GM19328 (cell line): ENCODE measurements around the gene HDAC7.
"Not testable (repeated sequence)": the region's sequence is repeated elsewhere in the genome, so short reads cannot be mapped to it uniquely, and the experiment has no call there.

ENCODE experiments used
- ATAC-seq: cut with Tn5 transposase; IDR thresholded peaks from one replicate; pipeline ENCODE4 v1.9.1; 2021; ENCODE audit warnings: mild to moderate bottlenecking, moderate library complexity; ENCODE audit not compliant: unreplicated experiment

Gene HDAC7

GRCh38 chr12:47815447-47815846 lies 4.3 kb downstream of the HDAC7 start:
- not testable (repeated sequence) for ATAC-seq

DNA sequence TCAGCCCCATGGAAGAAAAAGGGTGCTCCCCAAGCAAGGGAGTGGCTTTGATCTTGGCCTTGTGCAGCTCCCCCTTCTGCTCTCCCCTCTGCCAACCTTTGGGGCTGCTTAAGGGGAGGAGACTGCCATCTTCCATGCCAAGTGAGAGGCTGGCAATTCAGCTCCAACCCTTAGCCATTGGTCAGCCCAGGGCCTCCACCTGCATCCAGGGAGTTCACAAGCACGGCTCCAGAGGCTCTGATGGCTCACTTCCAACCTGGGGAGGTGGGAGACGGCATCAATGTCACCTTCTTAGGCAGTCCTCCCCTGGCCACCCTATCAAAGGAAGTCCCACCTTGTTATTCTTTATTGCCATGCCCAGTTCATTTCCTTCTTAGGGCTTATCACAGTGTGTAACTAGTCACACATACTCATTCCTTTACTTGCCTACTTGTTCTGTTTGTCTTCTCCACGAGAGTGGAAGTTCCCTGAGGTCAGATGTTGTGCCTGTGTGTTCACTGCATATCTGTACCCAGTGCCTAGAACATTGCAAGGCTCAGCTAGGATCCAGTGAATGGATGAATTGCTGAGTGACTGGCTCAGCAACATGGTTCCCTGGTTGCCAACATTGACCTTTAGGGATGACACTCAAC lies 5.0 kb downstream of the HDAC7 start:
- no peak for ATAC-seq

DNA sequence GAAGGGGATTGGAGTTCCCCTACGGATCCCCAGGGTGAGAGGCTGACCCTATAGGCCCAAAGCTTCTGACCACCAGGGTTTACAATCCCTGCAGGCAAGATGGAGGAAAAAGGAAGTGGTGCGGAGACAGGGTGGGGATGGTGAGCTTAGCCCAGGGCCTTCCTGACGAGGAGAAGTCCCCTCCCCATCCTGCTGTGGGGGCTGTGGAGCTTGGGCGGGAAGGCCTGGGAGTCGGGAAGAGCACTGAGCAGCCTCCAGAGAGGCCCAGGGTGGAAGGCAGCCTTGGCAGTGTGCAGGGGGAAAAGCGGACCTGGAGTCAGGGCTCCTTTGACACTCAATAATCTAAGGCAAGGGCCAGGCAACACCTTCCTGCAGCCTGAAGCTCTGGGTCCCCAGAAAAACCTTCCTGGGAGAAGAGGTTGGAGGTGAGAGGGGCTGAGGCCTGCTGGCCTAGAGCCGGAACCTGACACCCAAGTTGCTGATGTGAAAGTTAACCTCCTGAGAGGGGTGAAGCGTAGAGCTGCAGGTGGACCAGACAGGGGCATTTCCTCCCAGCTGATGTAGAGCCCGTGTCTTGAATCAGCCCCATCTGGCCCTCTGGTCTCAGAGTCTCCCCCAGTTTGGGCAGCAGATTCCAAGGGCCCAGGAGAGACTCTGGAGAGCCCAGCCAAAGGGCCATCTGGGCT lies 6.0 kb downstream of the HDAC7 start:
- peak; percentile 37 for ATAC-seq

DNA sequence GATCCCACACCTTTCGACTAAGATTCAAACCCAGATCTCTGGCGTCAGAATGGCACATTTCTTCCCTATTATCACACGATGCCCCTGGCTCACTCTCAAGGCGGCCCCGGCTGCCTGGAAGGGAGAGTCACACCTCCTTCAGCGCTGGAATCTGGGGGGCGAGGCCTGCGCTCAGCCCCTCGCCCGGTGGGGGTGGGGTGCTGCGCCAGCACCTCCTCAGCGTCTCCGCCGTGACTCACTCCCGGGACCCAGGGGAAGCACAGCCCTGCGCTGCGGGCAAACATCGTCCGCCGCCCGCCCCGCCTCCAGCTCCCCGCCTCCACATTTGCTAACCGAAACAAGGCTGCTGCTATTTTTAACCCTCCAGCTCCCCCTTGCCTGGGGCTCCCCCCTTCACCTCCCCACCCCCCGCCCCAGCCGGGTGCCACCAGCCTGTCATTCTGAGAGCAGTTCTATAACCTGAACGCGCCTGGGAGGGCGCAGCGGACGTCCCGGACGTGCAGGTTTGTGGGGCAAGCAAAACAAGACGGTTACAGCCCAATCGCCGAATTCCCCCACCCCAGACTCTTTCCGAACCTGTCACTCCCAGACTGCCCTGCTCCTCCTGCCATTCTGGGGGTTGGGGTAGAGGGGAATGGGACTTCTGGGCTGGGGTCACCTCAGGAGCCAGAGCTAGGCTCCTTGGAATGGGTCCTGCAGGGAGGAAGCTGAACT lies 6.7 kb downstream of the HDAC7 start:
- peak; percentile 65 for ATAC-seq

GRCh38 chr12:47811581-47812484 lies 7.9 kb downstream of the HDAC7 start:
- ATAC-seq: no peak

GRCh38 chr12:47811072-47811396 lies 8.7 kb downstream of the HDAC7 start:
- ATAC-seq: no peak

- not testable (repeated sequence) for ATAC-seq
These were observed 10.2 kb downstream of the HDAC7 start for GRCh38 chr12:47809518-47809917.

GRCh38 chr12:47808574-47809365 lies 10.9 kb downstream of the HDAC7 start:
- no peak for ATAC-seq

DNA sequence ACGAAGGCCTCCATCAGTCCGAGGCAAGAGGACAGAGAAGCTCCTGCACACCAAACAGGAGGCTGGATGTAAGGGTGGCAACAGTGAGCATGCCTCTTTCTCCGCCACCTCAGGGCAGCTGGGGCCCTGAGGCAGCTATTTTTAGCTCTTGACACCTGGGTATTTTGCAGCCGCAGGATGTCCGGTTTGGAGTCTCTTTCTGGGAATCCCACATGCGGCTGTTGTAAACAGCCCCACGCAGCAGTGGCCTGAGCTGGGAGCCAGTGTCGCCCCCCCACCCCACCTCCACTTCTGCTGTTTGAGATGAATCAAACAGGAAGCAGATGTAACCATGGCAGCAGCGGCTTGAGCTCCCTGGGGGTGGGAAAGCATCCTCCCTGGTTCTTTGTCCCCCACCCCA lies 11.7 kb downstream of the HDAC7 start:
- no peak for ATAC-seq

GRCh38 chr12:47807338-47807737 lies 12.4 kb downstream of the HDAC7 start:
- ATAC-seq: no peak

DNA sequence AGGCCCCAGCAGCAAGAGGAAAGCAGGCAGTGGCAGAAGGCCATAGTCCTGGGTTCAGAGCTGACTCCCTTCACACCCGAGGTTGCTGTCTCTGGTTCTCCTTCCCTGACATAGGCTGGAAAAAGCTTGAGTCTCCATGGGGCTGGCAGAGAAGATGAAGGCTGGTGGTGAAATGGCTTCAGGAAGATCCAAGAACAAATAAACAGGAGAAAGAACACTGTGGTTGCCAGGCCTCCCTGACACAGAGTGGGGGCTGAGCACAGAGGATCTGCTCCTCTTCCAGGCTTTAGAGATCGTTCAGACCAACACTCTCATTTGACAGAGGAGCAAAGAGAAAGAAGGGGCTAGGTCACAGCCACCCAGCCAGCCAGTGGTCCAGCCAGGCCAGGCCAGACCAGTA lies 14.3 kb downstream of the HDAC7 start:
- ATAC-seq: no peak

DNA sequence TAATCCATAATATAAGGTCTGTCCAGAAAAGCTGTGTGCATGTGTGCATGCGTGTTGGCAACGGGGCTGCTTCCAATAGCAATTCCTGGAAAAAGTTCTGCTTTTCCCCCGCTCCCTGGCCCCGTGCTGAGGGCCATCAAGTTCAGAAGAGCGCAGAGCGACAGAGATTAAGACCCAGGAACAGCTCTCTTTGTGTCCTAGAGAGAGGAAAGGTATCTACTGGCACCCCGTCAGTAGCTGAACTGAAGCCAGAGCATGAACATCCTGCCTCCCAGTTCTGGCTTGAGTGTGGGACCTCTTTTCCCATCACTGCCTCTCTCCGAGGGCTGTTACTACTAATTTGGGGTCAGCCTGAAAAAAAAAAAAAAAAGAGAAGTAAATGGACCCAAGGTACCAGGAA lies 15.5 kb downstream of the HDAC7 start:
- ATAC-seq: no peak

DNA sequence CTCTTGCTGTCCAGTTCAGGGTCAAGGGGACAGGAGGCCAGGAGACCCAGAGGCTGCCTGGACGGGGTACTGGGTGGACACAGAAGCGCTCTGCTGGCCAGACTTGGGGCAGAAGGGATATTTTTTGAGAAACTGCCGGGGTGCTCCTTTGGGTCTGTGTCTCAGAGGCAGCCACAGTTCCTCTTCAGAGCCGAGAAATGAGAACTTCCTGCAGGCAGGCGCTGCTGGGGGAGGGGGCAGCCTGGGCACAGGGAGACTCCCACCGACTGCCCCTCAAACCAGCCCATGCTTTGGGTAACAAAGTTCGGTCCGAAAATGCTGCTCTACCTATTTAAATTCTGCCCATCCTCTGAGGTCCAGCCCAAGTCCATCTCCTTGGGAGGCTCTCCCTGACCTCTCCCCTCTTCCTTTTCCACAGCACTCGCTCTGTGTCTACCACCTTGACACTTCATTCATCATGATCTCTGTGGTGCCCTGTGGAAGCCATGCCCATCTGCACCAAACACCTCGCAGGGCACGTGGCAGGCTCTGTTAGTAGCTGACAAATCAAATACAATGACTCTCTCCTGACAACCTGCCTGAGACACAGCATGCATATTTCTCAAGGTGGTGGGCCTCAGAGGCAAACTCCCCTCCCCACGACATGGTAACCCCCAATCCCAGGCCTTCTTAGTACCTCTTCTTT lies 16.4 kb downstream of the HDAC7 start:
- no peak for ATAC-seq

GRCh38 chr12:47802312-47802711 lies 17.4 kb downstream of the HDAC7 start:
- ATAC-seq: no peak

DNA sequence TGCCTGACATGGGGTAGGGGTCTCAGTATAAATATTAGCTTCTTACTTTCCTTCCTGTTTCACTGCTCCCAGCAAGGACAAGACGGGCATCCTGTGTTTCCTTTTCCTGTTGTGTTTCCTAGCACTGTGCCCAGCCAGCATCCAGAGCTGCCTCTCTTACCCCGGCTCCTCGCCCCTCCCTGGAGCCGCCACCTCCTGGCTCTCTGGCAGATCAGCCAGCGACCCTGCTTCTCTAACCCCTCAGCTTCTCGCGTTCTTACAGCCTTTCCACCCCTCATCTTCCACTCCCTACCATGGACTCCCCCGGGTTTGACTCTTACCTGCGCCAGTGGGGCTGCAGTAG lies 17.8 kb downstream of the HDAC7 start:
- no peak for ATAC-seq

GRCh38 chr12:47801170-47801903 lies 18.4 kb downstream of the HDAC7 start:
- no peak for ATAC-seq

- no peak for ATAC-seq
These were observed 19.1 kb downstream of the HDAC7 start for GRCh38 chr12:47800582-47800981.

- ATAC-seq: no peak
These were observed 20.2 kb downstream of the HDAC7 start for GRCh38 chr12:47799357-47799955.

DNA sequence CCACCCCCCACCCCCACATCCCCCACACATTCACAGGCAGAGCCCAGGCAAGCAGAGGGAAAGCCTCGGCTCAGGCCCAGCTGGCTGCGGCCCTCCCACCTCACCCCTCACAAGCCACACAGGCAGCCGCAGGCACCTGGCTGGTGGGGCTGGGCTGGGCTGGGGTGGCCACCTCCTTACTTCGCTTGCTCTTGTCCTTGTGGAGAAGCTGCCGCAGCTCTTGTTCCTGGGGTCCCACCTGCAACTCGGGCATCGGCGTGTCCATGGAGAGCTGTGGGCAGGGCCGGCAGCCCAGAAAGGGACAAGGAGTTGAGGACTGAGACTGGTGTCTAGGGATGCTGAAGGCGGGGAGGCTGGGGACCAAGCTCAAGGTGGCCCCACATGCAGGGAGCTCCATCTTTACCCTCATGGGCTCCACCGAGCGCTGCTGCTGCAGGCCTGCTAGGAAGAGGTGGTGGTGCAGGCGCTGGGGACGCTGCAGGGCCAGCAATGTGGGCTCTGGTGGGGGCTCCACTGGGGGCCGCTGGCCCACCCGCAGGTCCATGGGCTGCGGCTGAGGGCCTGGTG lies 21.2 kb downstream of the HDAC7 start:
- no peak for ATAC-seq
